ENCODE measurements around the gene GLIS2.

The GLIS2 gene

GRCh38 chr16:4283441-4283840, 32.4 kb upstream of the GLIS2 start:
- FAIRE-seq (no peak), DNase-seq (ENCODE audit: insufficient read length) (no peak)
- no peak for TF ChIP-seq POLR2AphosphoS5 (IDR thresholded peaks at IDR 0.05; ENCODE audit: low read depth, low read length)
- no peak for TF ChIP-seq TAF1 (IDR thresholded peaks at IDR 0.05; ENCODE audit: borderline replicate concordance, low read depth, low read length)
- no peak for TF ChIP-seq POLR2A (IDR thresholded peaks at IDR 0.05; ENCODE audit: low read depth, low read length)

- FAIRE-seq (no peak), DNase-seq (ENCODE audit: insufficient read length) (no peak)
- no peak for TF ChIP-seq TAF1 (IDR thresholded peaks at IDR 0.05; ENCODE audit: borderline replicate concordance, low read depth, low read length)
- TF ChIP-seq POLR2A (IDR thresholded peaks at IDR 0.05; ENCODE audit: low read depth, low read length), result no peak
These were observed 31.9 kb upstream of the GLIS2 start for GRCh38 chr16:4283939-4284338.

- TF ChIP-seq TAF1 (IDR thresholded peaks at IDR 0.05; ENCODE audit: borderline replicate concordance, low read depth, low read length), result no peak
- TF ChIP-seq POLR2AphosphoS5 (IDR thresholded peaks at IDR 0.05; ENCODE audit: low read depth, low read length), result no peak
- TF ChIP-seq POLR2A (IDR thresholded peaks at IDR 0.05; ENCODE audit: low read depth, low read length), result no peak
- DNase-seq (ENCODE audit: insufficient read length) (no peak), FAIRE-seq (no peak)
These were observed 30.7 kb upstream of the GLIS2 start for GRCh38 chr16:4285167-4285566.

GRCh38 chr16:4288148-4288921, 27.5 kb upstream of the GLIS2 start:
- DNase-seq (ENCODE audit: insufficient read length) (peak; percentile 98), FAIRE-seq (peak; percentile 93)
- TF ChIP-seq POLR2A (IDR thresholded peaks at IDR 0.05; ENCODE audit: low read depth, low read length) (no peak), POLR2AphosphoS5 (IDR thresholded peaks at IDR 0.05; ENCODE audit: low read depth, low read length) (no peak), TAF1 (IDR thresholded peaks at IDR 0.05; ENCODE audit: borderline replicate concordance, low read depth, low read length) (no peak)

GRCh38 chr16:4290236-4290830, 25.5 kb upstream of the GLIS2 start:
- TF ChIP-seq POLR2AphosphoS5 (IDR thresholded peaks at IDR 0.05; ENCODE audit: low read depth, low read length) (no peak), POLR2A (IDR thresholded peaks at IDR 0.05; ENCODE audit: low read depth, low read length) (no peak), TAF1 (IDR thresholded peaks at IDR 0.05; ENCODE audit: borderline replicate concordance, low read depth, low read length) (no peak)
- no peak for DNase-seq (ENCODE audit: insufficient read length)
- no peak for FAIRE-seq

- no peak for FAIRE-seq
- no peak for DNase-seq (ENCODE audit: insufficient read length)
These were observed 24.2 kb upstream of the GLIS2 start for GRCh38 chr16:4291699-4292098.

GRCh38 chr16:4293181-4293716, 22.6 kb upstream of the GLIS2 start:
- FAIRE-seq, result no peak
- no peak for TF ChIP-seq TAF1 (IDR thresholded peaks at IDR 0.05; ENCODE audit: borderline replicate concordance, low read depth, low read length)
- DNase-seq (ENCODE audit: insufficient read length), result no peak

More at GRCh38 chr16:4291699-4292098, 24.2 kb upstream of the GLIS2 start:
- TF ChIP-seq TAF1 (IDR thresholded peaks at IDR 0.05; ENCODE audit: borderline replicate concordance, low read depth, low read length) (no peak), POLR2A (IDR thresholded peaks at IDR 0.05; ENCODE audit: low read depth, low read length) (no peak), POLR2AphosphoS5 (IDR thresholded peaks at IDR 0.05; ENCODE audit: low read depth, low read length) (no peak)

- no peak for FAIRE-seq
- TF ChIP-seq POLR2AphosphoS5 (IDR thresholded peaks at IDR 0.05; ENCODE audit: low read depth, low read length) (no peak), POLR2A (IDR thresholded peaks at IDR 0.05; ENCODE audit: low read depth, low read length) (no peak)
- DNase-seq (ENCODE audit: insufficient read length), result no peak
These were observed 21.9 kb upstream of the GLIS2 start for GRCh38 chr16:4293822-4294457.

- no peak for FAIRE-seq
- no peak for TF ChIP-seq POLR2A (IDR thresholded peaks at IDR 0.05; ENCODE audit: low read depth, low read length)
- TF ChIP-seq POLR2AphosphoS5 (IDR thresholded peaks at IDR 0.05; ENCODE audit: low read depth, low read length), result no peak
- no peak for TF ChIP-seq TAF1 (IDR thresholded peaks at IDR 0.05; ENCODE audit: borderline replicate concordance, low read depth, low read length)
These were observed 20.3 kb upstream of the GLIS2 start for GRCh38 chr16:4295581-4295980.

GRCh38 chr16:4297480-4297879, 18.4 kb upstream of the GLIS2 start:
- no peak for FAIRE-seq
- DNase-seq (ENCODE audit: insufficient read length), result no peak
- TF ChIP-seq POLR2A (IDR thresholded peaks at IDR 0.05; ENCODE audit: low read depth, low read length) (no peak), POLR2AphosphoS5 (IDR thresholded peaks at IDR 0.05; ENCODE audit: low read depth, low read length) (no peak)

More at GRCh38 chr16:4295581-4295980, 20.3 kb upstream of the GLIS2 start:
- DNase-seq (ENCODE audit: insufficient read length), result no peak

GRCh38 chr16:4298761-4299522, 16.9 kb upstream of the GLIS2 start:
- DNase-seq (ENCODE audit: insufficient read length) (no peak), FAIRE-seq (no peak)

More at GRCh38 chr16:4298761-4299522, 16.9 kb upstream of the GLIS2 start:
- TF ChIP-seq POLR2A (IDR thresholded peaks at IDR 0.05; ENCODE audit: low read depth, low read length) (no peak), POLR2AphosphoS5 (IDR thresholded peaks at IDR 0.05; ENCODE audit: low read depth, low read length) (no peak), TAF1 (IDR thresholded peaks at IDR 0.05; ENCODE audit: borderline replicate concordance, low read depth, low read length) (no peak)

Data from GM12892 (cell line).